Measurements from ENCODE around the gene PRKCZ.
A peak's percentile ranks its signal among the peaks of the same experiment; 100 is the strongest.

Gene PRKCZ

GRCh38 chr1:2199042-2199810 is 149.0 kb downstream of the PRKCZ start:
- peak; percentile 91 for DNase-seq

GRCh38 chr1:2200308-2200943 is 150.2 kb downstream of the PRKCZ start:
- no peak for DNase-seq

GRCh38 chr1:2201062-2201461 is 150.9 kb downstream of the PRKCZ start:
- no peak for DNase-seq

- no peak for DNase-seq
Measured at GRCh38 chr1:2202008-2202575, 151.9 kb downstream of the PRKCZ start.

- DNase-seq: no peak
Measured at GRCh38 chr1:2202843-2203601, 152.8 kb downstream of the PRKCZ start.

GRCh38 chr1:2203671-2204414 is 153.6 kb downstream of the PRKCZ start:
- DNase-seq: no peak

- DNase-seq: peak in 1 of 2 donors; percentile 79
Measured at GRCh38 chr1:2204415-2205190, 154.4 kb downstream of the PRKCZ start.

GRCh38 chr1:2205191-2205952 is 155.2 kb downstream of the PRKCZ start:
- DNase-seq: peak; percentile 94

GRCh38 chr1:2206813-2207487 is 156.7 kb downstream of the PRKCZ start:
- no peak for DNase-seq

- no peak for DNase-seq
Measured at GRCh38 chr1:2208309-2209239, 158.4 kb downstream of the PRKCZ start.

- DNase-seq: no peak
Measured at GRCh38 chr1:2209400-2210083, 159.3 kb downstream of the PRKCZ start.

GRCh38 chr1:2210084-2210653 is 160.0 kb downstream of the PRKCZ start:
- no peak for DNase-seq

- DNase-seq: no peak
Measured at GRCh38 chr1:2210786-2211185, 160.6 kb downstream of the PRKCZ start.

- no peak for DNase-seq
Measured at GRCh38 chr1:2212274-2212531, 162.0 kb downstream of the PRKCZ start.

GRCh38 chr1:2212532-2213491 is 162.6 kb downstream of the PRKCZ start:
- peak; percentile 74 to 83 for DNase-seq

- DNase-seq: no peak
Measured at GRCh38 chr1:2213576-2214505, 163.6 kb downstream of the PRKCZ start.
